Neuron (in vitro differentiated cells): ENCODE results near the gene ANKRD9.

Experiments used
- H2AFZ ChIP-seq: one replicate; pipeline ENCODE4 v1.6.1; 2013; ENCODE audit warnings: low read depth, mild to moderate bottlenecking, inconsistent platforms, low read length, moderate library complexity
- H3K27me3 ChIP-seq: one replicate; pipeline ENCODE4 v1.6.1; 2013; ENCODE audit warnings: low read length; ENCODE audit not compliant: insufficient read depth
- H3K36me3 ChIP-seq: one replicate; pipeline ENCODE4 v1.6.1; 2013; ENCODE audit warnings: low read length; ENCODE audit not compliant: insufficient read depth
- H3K4me1 ChIP-seq: one replicate; pipeline ENCODE4 v1.6.1; 2013; ENCODE audit warnings: low read length; ENCODE audit not compliant: insufficient read depth
- H3K4me3 ChIP-seq: 2 replicates; pipeline ENCODE4 v1.5.1; 2013; ENCODE audit warnings: mild to moderate bottlenecking, low read length, moderate library complexity
- H3K9me3 ChIP-seq: one replicate; pipeline ENCODE4 v1.6.1; 2013; ENCODE audit warnings: low read length

The ANKRD9 gene

DNA sequence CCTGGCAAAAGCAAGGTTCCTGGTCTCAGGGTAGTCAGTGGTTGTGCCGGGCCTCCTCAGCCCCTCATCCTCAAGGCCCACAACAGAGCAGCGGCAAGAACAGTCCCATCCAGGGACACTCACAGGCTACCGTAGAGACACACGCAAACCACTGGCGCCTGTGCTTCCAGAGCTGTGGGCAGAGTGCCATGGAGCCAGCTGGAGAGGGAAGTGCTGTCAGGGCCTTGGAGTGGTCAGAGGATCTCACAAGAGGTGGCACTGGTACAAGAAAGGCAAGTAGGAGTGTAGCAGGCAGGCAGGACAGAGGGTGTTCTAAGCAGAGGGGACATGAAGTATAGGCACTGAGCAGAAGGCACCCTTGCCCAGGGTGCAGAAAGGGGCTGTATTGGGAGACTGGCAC lies 34.6 kb downstream of the ANKRD9 start:
- H3K4me1 ChIP-seq, result no peaks in the 10 kb centered on the region
- H3K9me3 ChIP-seq, result no peaks in the 10 kb centered on the region
- peaks cover 12% of the 10 kb centered on the region for H3K36me3 ChIP-seq
- no peaks in the 10 kb centered on the region for H3K27me3 ChIP-seq
- H2AFZ ChIP-seq, result no peak overlapping the region
- no peak overlapping the region for H3K4me3 ChIP-seq

DNA sequence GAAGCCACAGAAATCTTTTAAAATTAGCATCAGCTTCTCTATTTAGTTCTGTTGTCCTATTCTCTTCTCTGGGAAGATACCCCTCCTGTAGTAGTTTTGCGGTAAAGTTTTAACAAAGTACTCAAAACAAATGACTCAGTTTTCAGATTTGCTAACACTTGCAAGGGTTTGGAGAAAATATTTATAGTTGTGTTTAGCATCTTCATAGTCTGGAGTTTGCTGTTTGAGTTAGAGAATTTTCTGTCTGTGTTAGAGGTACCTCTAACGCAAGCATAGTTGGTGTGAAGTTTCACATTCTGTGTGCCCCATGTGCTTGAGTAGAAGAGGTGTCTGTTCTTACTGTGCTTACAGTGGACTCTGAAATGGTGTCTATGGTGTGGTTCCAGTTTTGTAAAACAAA lies 36.0 kb downstream of the ANKRD9 start:
- Histone ChIP-seq H3K27me3 (no peaks in the 10 kb centered on the region), H3K4me1 (no peaks in the 10 kb centered on the region), H2AFZ (no peak overlapping the region), H3K4me3 (no peak overlapping the region), H3K9me3 (no peaks in the 10 kb centered on the region), H3K36me3 (peaks cover 12% of the 10 kb centered on the region)

DNA sequence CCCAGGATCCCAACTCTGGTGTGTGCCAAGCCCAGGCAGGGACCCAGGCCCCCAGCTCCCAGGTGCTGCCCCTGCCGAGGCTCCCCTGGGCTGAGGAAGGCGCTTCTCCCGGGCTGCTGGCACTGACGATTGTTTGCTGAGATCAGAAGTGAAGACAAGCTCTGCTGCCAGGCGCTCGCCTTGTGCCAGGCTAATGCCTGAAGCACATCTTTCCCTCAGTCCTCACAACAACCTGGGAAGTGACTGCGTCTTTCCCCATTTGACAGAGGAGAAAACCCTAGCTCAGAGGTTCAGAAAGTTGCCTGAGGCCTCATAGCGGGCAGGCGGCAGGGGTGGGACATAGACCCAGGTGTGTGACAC lies 36.8 kb downstream of the ANKRD9 start:
- Histone ChIP-seq H3K36me3 (peaks cover 12% of the 10 kb centered on the region), H3K27me3 (no peaks in the 10 kb centered on the region), H3K4me3 (no peak overlapping the region), H2AFZ (no peak overlapping the region), H3K9me3 (no peaks in the 10 kb centered on the region), H3K4me1 (no peaks in the 10 kb centered on the region)

DNA sequence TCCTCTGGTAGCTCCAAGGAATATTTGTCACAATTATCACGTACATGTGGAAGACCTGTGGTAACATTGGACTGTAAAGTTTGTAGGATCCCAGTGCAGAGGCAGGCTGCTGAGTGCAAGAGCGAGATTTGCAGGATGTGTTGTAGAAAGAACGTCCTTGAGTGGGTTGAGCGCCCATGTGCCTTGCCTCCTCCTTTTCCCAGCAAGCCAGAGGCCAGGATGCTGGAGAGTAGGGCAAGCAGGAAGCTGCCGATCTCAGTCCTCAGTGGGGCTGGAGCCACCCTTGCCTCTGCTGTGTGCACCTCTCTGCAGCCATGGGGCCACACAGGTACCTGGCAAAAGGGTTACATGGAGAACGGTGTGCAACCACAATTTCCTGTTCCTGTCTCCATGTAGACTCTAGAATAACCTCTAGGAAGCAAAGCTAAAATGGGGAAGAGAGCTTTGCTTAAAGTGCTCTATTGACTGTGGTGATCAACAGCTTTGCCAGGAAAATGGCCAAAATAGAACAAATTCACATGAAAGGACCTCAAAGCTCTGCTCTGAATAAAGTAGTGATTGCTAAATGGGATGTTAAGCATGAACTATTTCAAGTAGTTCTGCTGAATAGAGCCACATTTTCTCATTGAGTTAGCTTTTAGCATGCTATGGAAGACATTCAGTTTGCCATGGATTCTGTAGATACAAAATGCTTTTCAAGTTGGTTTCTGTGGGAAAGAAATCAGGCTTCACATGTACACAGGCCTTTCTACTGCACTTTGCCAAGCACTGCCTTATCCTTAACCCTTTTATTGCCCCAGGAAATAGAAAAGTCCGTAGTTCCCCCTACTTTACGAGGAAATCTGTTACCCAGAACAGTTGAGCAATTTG lies 37.4 kb downstream of the ANKRD9 start:
- no peaks in the 10 kb centered on the region for H3K9me3 ChIP-seq
- H3K36me3 ChIP-seq, result peaks cover 16% of the 10 kb centered on the region
- no peak overlapping the region for H2AFZ ChIP-seq
- H3K27me3 ChIP-seq, result no peaks in the 10 kb centered on the region
- no peak overlapping the region for H3K4me3 ChIP-seq
- H3K4me1 ChIP-seq, result no peaks in the 10 kb centered on the region

DNA sequence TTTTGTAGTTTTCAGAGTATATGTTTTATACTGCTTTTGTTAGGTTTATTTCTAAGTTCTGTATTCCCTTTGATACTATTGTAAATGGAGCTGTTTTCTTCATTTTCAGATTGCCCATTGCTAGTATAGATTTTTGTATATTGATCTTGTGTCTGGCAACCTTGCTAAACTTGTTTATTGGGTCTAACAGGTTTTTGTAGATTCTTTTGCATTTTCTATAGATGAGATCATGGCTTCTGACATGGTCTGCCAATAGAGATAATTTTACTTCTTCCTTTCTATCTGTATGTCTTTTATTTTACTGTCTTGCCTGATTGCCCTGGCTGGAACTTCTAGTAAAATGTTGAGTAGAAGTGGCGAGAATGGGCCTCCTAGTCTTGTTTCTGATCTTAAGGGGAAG lies 40.3 kb downstream of the ANKRD9 start:
- Histone ChIP-seq H3K27me3 (no peaks in the 10 kb centered on the region), H3K9me3 (peaks cover 2% of the 10 kb centered on the region), H3K4me3 (no peak overlapping the region), H3K4me1 (no peaks in the 10 kb centered on the region), H3K36me3 (peaks cover 32% of the 10 kb centered on the region), H2AFZ (no peak overlapping the region)

DNA sequence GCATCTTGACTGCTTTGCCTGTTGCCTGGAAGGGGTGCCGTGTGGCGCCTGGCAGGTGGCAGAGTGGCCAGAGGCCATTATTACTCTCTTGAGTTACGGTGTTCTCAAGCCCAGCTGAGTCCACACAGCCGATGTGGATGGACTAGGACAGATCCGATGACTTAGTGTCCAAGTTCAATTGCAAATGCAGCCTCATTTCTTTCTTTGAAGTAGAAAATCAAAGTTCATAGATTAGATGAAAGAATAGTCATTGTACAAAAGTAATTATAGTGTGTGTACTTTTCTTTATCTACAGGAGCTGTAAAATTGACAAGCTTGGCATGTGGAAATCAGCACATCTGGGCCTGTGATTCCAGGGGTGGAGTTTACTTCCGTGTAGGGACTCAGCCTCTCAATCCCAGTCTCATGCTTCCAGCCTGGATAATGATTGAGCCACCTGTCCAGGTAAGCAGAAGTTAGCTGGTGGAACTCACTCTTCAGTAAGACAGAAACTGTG lies 44.7 kb downstream of the ANKRD9 start:
- Histone ChIP-seq H3K9me3 (peaks cover 2% of the 10 kb centered on the region), H3K4me1 (no peaks in the 10 kb centered on the region), H3K27me3 (no peaks in the 10 kb centered on the region), H3K36me3 (peaks cover 39% of the 10 kb centered on the region), H2AFZ (no peak overlapping the region), H3K4me3 (no peak overlapping the region)

DNA sequence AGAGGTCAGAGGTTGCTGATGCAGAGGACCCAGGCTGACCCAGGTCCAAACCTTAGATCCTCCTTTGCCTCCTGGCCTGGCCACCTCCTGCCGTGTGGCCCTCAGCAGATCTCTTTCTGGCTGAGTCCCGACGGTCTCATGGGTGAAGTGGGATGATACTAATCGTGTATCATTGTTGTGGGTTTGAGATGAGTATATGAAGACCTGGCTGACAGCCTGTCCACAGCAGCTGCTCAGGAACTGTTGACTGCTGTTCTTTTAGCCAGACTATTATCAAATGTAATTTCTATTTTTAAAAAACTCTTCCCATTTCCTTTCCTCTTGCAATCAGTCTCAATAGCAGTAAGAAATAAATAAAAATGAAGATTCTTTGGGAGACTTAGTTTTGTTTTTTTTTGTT lies 45.6 kb downstream of the ANKRD9 start:
- Histone ChIP-seq H3K27me3 (no peaks in the 10 kb centered on the region), H3K9me3 (peaks cover 2% of the 10 kb centered on the region), H3K4me1 (no peaks in the 10 kb centered on the region), H2AFZ (no peak overlapping the region), H3K4me3 (no peak overlapping the region), H3K36me3 (peaks cover 42% of the 10 kb centered on the region)

DNA sequence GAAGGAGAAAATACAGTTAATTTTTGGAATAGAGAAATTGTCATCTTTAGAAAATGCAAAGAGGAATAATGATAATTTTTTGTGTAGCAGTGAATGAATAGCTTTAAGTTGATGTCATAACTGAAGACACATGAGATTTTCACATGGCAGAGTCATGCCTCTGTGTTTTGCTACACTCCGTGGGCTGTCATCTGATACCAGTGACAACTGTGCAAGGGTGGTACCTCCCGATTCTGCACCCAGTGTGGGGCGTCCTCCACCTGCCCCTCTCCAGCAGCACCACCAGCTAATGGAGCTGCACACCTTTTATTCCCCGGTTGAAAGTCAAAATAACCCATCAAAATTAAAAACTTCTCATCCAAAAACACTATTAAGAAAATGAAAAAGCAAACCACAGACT lies 47.2 kb downstream of the ANKRD9 start:
- no peak overlapping the region for H2AFZ ChIP-seq
- H3K27me3 ChIP-seq, result no peaks in the 10 kb centered on the region
- H3K9me3 ChIP-seq, result peaks cover 2% of the 10 kb centered on the region
- H3K4me3 ChIP-seq, result no peak overlapping the region
- peaks cover 45% of the 10 kb centered on the region for H3K36me3 ChIP-seq
- no peaks in the 10 kb centered on the region for H3K4me1 ChIP-seq

DNA sequence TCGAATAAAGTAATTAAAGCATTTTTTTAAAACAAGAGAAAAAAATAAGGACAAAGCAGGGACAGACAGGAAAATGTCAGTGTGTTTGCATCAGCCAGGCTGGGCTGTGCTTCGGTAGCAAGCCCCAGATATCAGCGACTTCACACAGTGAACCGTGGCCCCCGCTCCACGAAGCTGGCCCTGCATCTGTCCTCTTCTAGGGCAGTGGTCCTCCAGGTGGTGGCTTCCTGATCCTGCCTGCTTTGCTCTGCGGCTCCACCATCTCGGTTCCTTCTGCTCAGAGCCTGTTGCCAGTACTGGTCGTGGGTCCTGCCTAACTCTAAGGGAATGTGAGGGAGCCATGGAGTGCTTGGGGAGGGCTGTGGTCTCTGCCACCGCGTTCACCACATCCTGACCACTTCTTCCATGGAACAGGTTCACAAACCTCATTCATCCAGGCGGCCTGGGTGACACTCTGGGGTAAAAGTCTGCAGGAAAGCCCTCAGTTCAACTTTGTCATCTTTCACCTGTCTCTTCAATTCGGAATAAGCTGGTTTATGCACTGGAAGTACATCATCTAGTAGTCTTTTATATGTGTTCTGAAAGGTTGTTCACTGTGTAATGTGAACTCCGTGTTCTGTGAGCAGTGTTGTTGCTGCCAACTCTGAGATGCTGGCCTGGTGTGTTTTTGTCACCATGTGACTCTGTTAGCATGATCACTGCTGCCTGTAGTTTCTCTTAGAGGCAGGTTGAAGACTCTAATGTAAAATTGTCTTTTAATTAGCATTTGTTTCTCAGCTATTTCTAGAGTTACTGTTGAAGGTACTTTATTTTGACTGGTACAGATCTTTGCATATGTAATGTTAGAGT lies 47.9 kb downstream of the ANKRD9 start:
- Histone ChIP-seq H3K9me3 (peaks cover 2% of the 10 kb centered on the region), H3K36me3 (peaks cover 40% of the 10 kb centered on the region), H3K4me1 (no peaks in the 10 kb centered on the region), H2AFZ (no peak overlapping the region), H3K4me3 (no peak overlapping the region), H3K27me3 (no peaks in the 10 kb centered on the region)

DNA sequence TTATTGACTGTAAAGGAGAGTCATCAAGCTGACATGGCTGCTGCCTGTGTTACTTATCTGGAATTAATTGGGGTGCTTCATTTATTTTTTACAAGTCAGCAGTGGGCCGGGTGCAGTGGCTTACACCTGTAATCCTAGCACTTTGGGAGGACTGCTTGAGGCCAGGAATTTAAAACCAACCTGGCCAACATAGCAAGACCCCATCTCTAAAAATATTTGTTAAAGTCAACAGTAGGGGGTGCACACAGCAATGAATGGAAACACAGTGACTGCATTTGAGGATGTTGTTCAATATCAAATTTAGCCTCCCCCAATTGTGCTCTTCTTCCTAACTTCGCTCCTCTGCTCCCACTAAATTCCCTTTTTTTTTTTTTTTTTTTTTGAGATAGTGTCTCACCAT lies 52.1 kb downstream of the ANKRD9 start:
- Histone ChIP-seq H3K27me3 (no peaks in the 10 kb centered on the region), H3K4me3 (no peak overlapping the region), H3K9me3 (no peaks in the 10 kb centered on the region), H2AFZ (no peak overlapping the region), H3K36me3 (peaks cover 39% of the 10 kb centered on the region), H3K4me1 (no peaks in the 10 kb centered on the region)

DNA sequence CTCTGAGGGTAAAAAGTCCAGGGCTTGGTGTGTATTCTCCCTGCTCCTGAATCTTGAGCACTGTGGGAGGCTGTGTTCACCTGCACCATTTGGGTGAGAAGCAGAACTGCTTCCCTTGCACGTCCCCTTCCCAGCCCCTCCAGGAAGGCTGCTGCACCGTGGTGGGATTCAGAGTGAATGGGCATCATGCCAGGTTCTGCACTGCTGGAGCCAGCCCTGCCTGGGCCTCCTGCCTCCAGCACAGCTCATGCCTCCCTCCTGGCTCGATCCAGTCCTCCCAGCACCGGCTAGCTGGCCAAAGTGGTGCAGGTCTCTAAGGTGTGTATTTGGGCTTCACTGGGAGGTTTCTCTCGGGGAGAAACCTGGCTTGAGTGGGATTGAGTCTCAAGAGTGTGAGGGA lies 54.9 kb downstream of the ANKRD9 start:
- H3K4me1 ChIP-seq, result no peaks in the 10 kb centered on the region
- H3K27me3 ChIP-seq, result no peaks in the 10 kb centered on the region
- H3K9me3 ChIP-seq, result no peaks in the 10 kb centered on the region
- peaks cover 56% of the 10 kb centered on the region for H3K36me3 ChIP-seq
- H3K4me3 ChIP-seq, result no peak overlapping the region
- no peak overlapping the region for H2AFZ ChIP-seq

DNA sequence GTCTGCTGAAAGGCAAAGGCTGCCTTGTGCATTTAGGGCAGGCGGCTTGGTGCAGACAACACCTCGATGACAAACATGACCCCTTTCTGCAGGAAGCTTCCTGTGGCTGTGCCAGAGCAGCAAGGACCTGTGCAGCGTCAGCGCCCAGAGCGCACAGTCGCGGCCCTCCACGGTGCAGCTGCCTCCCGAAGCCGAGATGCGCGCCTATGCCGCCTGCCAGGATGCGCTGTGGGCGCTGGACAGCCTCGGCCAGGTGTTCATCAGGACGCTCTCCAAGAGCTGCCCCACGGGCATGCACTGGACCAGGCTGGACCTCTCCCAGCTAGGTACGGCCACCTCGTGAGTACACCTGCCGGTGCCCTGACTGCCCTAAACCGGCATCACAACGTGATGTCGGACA lies 57.3 kb downstream of the ANKRD9 start:
- H3K36me3 ChIP-seq, result peaks cover 56% of the 10 kb centered on the region

More for the DNA sequence above, 57.3 kb downstream of the ANKRD9 start:
- Histone ChIP-seq H3K4me1 (no peaks in the 10 kb centered on the region), H3K9me3 (no peaks in the 10 kb centered on the region), H3K4me3 (no peak overlapping the region), H3K27me3 (no peaks in the 10 kb centered on the region), H2AFZ (no peak overlapping the region)
